ES-I3 (cell line): ENCODE results near the gene PTN.
"Not testable (repeated sequence)": the region's sequence is repeated elsewhere in the genome, so short reads cannot be mapped to it uniquely, and the experiment has no call there.

Experiments used
- H3K36me3 ChIP-seq: 2 replicates; pipeline ENCODE4 v1.6.1; 2013; ENCODE audit warnings: mild to moderate bottlenecking, low read length, control low read depth, moderate library complexity; ENCODE audit not compliant: insufficient read depth
- H3K4me1 ChIP-seq: 2 replicates; pipeline ENCODE4 v1.6.1; 2013; ENCODE audit warnings: mild to moderate bottlenecking, control low read depth, low read length; ENCODE audit not compliant: insufficient read depth
- H3K9ac ChIP-seq: 2 replicates; pipeline ENCODE4 v1.6.1; 2013; ENCODE audit warnings: low read depth, mild to moderate bottlenecking, low read length, moderate library complexity
- H3K9me3 ChIP-seq: 2 replicates; pipeline ENCODE4 v1.6.1; 2013; ENCODE audit warnings: mild to moderate bottlenecking, low read length, moderate library complexity; ENCODE audit not compliant: control insufficient read depth, insufficient read depth

The PTN gene

DNA sequence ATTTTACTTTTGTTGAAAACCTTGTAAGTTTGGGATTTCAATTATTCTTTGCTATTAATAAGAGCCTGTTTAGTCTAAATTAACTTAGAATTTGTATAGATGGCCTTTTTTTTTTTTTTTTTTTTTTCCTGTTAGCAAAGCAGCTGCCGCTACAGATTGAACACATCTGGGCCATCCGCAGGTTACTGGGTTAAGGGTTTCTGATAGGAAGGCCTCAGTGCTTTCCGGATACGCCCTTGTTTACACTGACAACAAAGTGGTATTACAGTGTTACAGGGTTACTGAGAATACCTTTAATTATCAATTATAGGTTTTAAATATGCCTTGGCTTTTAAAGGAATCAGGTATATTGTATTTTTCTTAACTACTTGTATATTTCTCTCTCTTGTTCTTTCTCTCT is 76.8 kb downstream of the PTN start:
- H3K9me3 ChIP-seq: no peaks in the 10 kb centered on the region
- H3K36me3 ChIP-seq: no peaks in the 10 kb centered on the region
- no peaks in the 10 kb centered on the region for H3K4me1 ChIP-seq
- H3K9ac ChIP-seq: no peak overlapping the region

- H3K4me1 ChIP-seq, H3K9ac ChIP-seq: not testable (repeated sequence)
These were observed 78.1 kb downstream of the PTN start for GRCh38 chr7:137265480-137265879.

DNA sequence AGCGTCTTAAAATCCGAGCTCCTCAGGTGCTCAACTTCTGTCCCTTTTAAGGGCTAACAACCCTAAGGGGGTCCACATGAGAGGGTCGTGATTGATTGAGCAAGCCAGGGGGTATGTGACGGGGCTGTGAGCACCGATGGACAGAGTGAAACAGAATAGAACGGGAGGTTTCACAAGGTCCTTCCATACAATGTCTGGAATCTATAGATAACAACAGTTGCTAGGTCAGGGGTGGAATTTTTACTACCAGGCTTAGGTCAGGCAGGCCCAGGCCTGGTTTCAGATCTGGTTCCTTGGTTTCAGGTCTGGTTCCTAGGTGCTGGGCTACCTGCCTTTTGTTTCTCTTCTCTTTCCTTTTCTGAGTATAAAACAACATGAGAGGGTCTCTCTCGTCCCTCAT is 80.9 kb downstream of the PTN start:
- H3K9me3 ChIP-seq: no peaks in the 10 kb centered on the region
- H3K4me1 ChIP-seq: peaks cover 13% of the 10 kb centered on the region; the same call in 1 of the 2 replicates

More at GRCh38 chr7:137265480-137265879, 78.1 kb downstream of the PTN start:
- not testable (repeated sequence) for H3K36me3 ChIP-seq, H3K9me3 ChIP-seq

GRCh38 chr7:137258552-137258951 is 85.0 kb downstream of the PTN start:
- Histone ChIP-seq H3K4me1 (peaks cover 13% of the 10 kb centered on the region; the same call in 1 of the 2 replicates), H3K9ac (no peak overlapping the region), H3K36me3 (no peaks in the 10 kb centered on the region), H3K9me3 (no peaks in the 10 kb centered on the region)

More for the DNA sequence above, 80.9 kb downstream of the PTN start:
- no peak overlapping the region for H3K9ac ChIP-seq
- no peaks in the 10 kb centered on the region for H3K36me3 ChIP-seq

- H3K9me3 ChIP-seq: no peaks in the 10 kb centered on the region
- no peak overlapping the region for H3K9ac ChIP-seq
- no peaks in the 10 kb centered on the region for H3K36me3 ChIP-seq
- H3K4me1 ChIP-seq: peaks cover 2% of the 10 kb centered on the region; the same call in 1 of the 2 replicates
These were observed 88.8 kb downstream of the PTN start for GRCh38 chr7:137254766-137255165.

- Histone ChIP-seq H3K9me3 (no peaks in the 10 kb centered on the region), H3K4me1 (no peaks in the 10 kb centered on the region), H3K36me3 (no peaks in the 10 kb centered on the region), H3K9ac (no peak overlapping the region)
These were observed 97.6 kb downstream of the PTN start for GRCh38 chr7:137245890-137246289.

DNA sequence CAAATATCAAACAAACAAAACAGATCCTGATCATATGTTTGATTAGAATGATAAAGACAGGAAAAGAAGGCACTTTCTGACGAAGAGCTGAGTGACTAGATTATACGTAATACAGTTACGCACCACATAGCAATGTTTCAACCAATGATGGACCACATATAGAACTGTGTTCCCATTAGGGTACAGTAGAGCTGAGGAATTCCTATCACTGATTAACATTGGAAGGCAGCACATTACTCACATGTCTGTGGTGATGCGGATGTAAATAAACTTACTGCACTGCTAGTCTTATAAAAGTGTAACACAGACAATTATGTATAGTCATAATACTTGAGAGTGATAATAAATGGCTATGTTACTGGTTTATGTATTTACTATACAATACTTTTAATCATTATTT is 98.3 kb downstream of the PTN start:
- H3K9me3 ChIP-seq: no peaks in the 10 kb centered on the region
- no peaks in the 10 kb centered on the region for H3K36me3 ChIP-seq
- no peak overlapping the region for H3K9ac ChIP-seq
- H3K4me1 ChIP-seq: no peaks in the 10 kb centered on the region

- H3K36me3 ChIP-seq: no peaks in the 10 kb centered on the region
- no peaks in the 10 kb centered on the region for H3K9me3 ChIP-seq
- no peaks in the 10 kb centered on the region for H3K4me1 ChIP-seq
- H3K9ac ChIP-seq: no peak overlapping the region
These were observed 99.8 kb downstream of the PTN start for GRCh38 chr7:137243741-137244140.

DNA sequence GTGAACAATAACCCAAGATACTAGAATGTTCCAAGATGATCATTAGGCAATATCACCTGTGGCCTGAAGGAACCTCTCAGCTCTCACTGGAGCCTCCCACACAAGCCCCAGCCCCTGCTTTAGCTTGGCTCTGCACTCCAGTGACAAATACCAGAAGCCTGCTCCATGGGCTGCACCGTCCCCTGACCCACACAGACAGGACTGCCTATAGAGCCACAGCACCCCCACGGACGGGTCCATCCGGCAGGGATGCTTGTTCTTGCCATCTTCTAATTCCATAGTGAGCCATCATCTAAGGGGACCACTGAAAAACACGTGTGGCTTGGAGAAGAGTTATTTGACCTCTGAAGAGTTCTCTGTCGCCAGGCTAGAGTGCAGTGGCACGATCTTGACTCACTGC is 100.9 kb downstream of the PTN start:
- H3K4me1 ChIP-seq: no peaks in the 10 kb centered on the region
- no peaks in the 10 kb centered on the region for H3K36me3 ChIP-seq
- H3K9me3 ChIP-seq: no peaks in the 10 kb centered on the region
- no peak overlapping the region for H3K9ac ChIP-seq

DNA sequence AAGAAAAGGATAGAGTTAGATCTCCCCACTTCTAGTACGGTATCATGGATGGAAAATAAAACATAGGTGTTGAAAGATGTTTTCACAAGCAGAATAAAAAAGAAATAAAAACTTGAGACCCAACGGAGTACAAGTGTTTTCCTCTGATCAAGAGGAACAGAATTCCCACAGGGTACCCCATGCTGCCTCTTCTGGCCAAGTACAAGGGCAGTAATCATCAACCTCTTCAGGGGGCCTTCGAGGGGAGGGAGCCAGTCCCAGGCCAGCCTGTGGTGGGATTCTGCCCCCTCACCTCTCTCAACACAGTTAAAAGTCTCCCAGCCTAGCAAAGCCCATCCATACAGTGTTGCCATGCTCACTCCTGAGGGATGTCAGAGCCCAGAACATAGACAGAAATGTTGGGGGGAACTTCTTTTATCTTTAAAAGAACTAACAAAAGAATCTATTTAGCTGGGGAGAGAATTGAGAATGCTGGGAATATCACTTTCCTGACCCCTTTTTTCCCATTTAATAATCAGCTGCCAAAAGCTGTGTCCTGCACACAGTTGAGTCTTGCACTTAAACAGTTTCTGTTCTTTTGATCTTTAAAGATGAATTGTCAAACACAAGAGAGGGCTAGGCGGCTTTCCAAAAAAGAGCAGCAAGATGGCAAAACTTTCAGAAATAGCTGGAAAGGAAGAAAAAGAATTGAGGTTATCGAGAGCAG is 101.7 kb downstream of the PTN start:
- no peaks in the 10 kb centered on the region for H3K9me3 ChIP-seq
- no peaks in the 10 kb centered on the region for H3K36me3 ChIP-seq
- no peak overlapping the region for H3K9ac ChIP-seq
- no peaks in the 10 kb centered on the region for H3K4me1 ChIP-seq

DNA sequence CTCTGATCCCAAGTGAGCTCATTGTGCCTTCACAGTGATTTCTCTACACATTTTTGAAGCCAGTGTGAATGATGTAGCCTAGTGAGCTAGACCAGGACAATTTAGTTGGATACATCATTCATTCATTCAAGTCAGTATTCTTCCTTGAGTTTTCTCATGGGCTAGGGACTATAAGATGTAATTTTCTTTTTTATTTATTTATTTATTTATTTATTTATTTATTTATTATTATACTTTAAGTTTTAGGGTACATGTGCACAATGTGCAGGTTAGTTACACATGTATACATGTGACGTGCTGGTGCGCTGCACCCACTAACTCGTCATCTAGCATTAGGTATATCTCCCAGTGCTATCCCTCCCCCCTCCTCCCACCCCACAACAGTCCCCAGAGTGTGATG is 104.3 kb downstream of the PTN start:
- not testable (repeated sequence) for H3K9ac ChIP-seq, H3K4me1 ChIP-seq, H3K36me3 ChIP-seq, H3K9me3 ChIP-seq

DNA sequence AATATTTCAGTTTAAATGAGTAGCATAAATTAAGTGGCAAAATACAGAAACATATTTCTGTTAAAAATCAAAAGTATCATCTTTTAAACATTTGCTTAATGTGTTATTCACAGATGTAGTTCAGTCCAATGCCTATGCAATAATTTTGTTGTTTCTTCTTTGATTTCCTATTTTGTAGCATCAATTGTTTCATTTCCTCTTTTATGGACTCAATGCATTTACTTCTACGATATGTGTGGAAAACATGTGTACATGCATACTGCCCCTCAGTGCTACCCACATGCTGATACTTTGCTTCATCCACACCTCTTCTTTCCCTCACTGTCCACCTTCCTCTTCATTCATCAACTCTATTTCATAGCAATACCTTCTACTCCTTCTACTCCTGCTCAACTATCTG is 108.1 kb downstream of the PTN start:
- no peaks in the 10 kb centered on the region for H3K9me3 ChIP-seq

GRCh38 chr7:137231167-137231566 is 112.4 kb downstream of the PTN start:
- no peak overlapping the region for H3K9ac ChIP-seq
- no peaks in the 10 kb centered on the region for H3K4me1 ChIP-seq
- no peaks in the 10 kb centered on the region for H3K36me3 ChIP-seq
- H3K9me3 ChIP-seq: no peaks in the 10 kb centered on the region

More for the DNA sequence above, 108.1 kb downstream of the PTN start:
- no peak overlapping the region for H3K9ac ChIP-seq
- no peaks in the 10 kb centered on the region for H3K36me3 ChIP-seq
- no peaks in the 10 kb centered on the region for H3K4me1 ChIP-seq

GRCh38 chr7:137221467-137221866 is 122.1 kb downstream of the PTN start:
- Histone ChIP-seq H3K9me3 (no peaks in the 10 kb centered on the region), H3K36me3 (no peaks in the 10 kb centered on the region), H3K9ac (no peak overlapping the region), H3K4me1 (no peaks in the 10 kb centered on the region)

DNA sequence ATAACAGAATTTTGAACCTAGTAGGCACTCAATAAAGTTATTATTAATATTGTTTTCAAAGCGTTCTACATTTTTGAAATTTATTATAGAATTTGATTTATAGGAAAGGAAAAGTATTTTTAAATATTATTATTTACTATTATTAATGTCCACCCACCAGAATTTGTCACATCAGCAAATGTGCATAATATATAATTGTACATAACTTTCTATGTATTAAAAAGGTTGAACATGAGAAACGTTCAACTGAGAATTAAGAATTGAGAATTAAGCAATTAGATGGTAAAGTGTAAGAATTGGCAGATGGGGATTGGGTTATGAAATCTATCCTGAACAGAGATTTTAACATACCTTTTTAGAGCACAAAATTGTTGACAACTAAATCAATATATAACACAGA is 129.8 kb downstream of the PTN start:
- no peak overlapping the region for H3K9ac ChIP-seq
- no peaks in the 10 kb centered on the region for H3K9me3 ChIP-seq
- no peaks in the 10 kb centered on the region for H3K4me1 ChIP-seq
- no peaks in the 10 kb centered on the region for H3K36me3 ChIP-seq
